GM08714 (cell line): ENCODE results near the gene CYP24A1.
A peak's percentile ranks its signal among the peaks of the same experiment; 100 is the strongest.
"Not testable (repeated sequence)": the region's sequence is repeated elsewhere in the genome, so short reads cannot be mapped to it uniquely, and the experiment has no call there.

Experiments
- H3K4me3 ChIP-seq: fragments of 200-500 bp; sonication (Bioruptor generic); 2 replicates; pipeline ENCODE4 v1.5.1; 2014; ENCODE audit warnings: mild to moderate bottlenecking, low read length, inconsistent platforms
- ZNF274 ChIP-seq: IDR thresholded peaks from 2 replicates; pipeline ENCODE4 v1.6.1; 2012; ENCODE audit warnings: mild to moderate bottlenecking, low read depth, low read length

The CYP24A1 gene

GRCh38 chr20:54132612-54133433, 41.0 kb downstream of the CYP24A1 start:
- TF ChIP-seq ZNF274 = no peak
- peak overlapping the region; percentile 10; the same call in 1 of the 2 replicates for H3K4me3 ChIP-seq

- no peak overlapping the region for H3K4me3 ChIP-seq
- TF ChIP-seq ZNF274 = no peak
Measured at GRCh38 chr20:54131675-54132611, 41.8 kb downstream of the CYP24A1 start.

- H3K4me3 ChIP-seq = not testable (repeated sequence)
Measured at GRCh38 chr20:54131125-54131524, 42.7 kb downstream of the CYP24A1 start.

- no peak for TF ChIP-seq ZNF274
- H3K4me3 ChIP-seq = no peak overlapping the region
Measured at GRCh38 chr20:54129350-54129749, 44.4 kb downstream of the CYP24A1 start.

GRCh38 chr20:54127855-54128574, 45.8 kb downstream of the CYP24A1 start:
- H3K4me3 ChIP-seq = no peak overlapping the region
- no peak for TF ChIP-seq ZNF274

- H3K4me3 ChIP-seq = no peak overlapping the region
- TF ChIP-seq ZNF274 = no peak
Measured at GRCh38 chr20:54126806-54127655, 46.8 kb downstream of the CYP24A1 start.

- not testable (repeated sequence) for H3K4me3 ChIP-seq
Measured at GRCh38 chr20:54126328-54126727, 47.5 kb downstream of the CYP24A1 start.

GRCh38 chr20:54123587-54124180, 50.1 kb downstream of the CYP24A1 start:
- TF ChIP-seq ZNF274 = no peak
- H3K4me3 ChIP-seq = no peak overlapping the region

GRCh38 chr20:54122681-54123586, 50.9 kb downstream of the CYP24A1 start:
- H3K4me3 ChIP-seq = no peak overlapping the region
- TF ChIP-seq ZNF274 = no peak

- no peak overlapping the region for H3K4me3 ChIP-seq
- TF ChIP-seq ZNF274 = no peak
Measured at GRCh38 chr20:54122189-54122588, 51.6 kb downstream of the CYP24A1 start.

- no peak overlapping the region for H3K4me3 ChIP-seq
- TF ChIP-seq ZNF274 = no peak
Measured at GRCh38 chr20:54119744-54120143, 54.0 kb downstream of the CYP24A1 start.
